Liver (tissue), 9 donors: Measurements from ENCODE around the gene INO80C. TPM values are rescaled to one million over a fixed set of nuclear protein-coding genes. Genes with fewer than 3 reads are reported as not detected.

ENCODE experiments used
- DNase-seq: peaks from one replicate; pipeline ENCODE4 v3.0.0-alpha.2; 2017; ENCODE audit warnings: low spot score
- H3K27ac ChIP-seq, 2 donors: one replicate each; pipeline ENCODE4 v1.7.0; 2013; ENCODE audit warnings: inconsistent platforms in 2 of 2, low read length in 2 of 2, control low read depth in 1 of 2, low read depth in 1 of 2, mild to moderate bottlenecking in 1 of 2
- H3K27me3 ChIP-seq, 4 donors: one replicate each; pipeline versions ENCODE4 v1.6.1 to v1.7.0; 2013; ENCODE audit warnings: low read length in 3 of 4, inconsistent platforms in 1 of 4, mild to moderate bottlenecking in 1 of 4, moderate library complexity in 1 of 4; ENCODE audit not compliant: control insufficient read depth in 4 of 4, insufficient read depth in 4 of 4
- H3K36me3 ChIP-seq, 4 donors: one replicate each; pipeline versions ENCODE4 v1.6.1 to v1.7.0; 2013; ENCODE audit warnings: low read length in 3 of 4, mild to moderate bottlenecking in 3 of 4, low read depth in 1 of 4, moderate library complexity in 1 of 4; ENCODE audit not compliant: control insufficient read depth in 4 of 4, insufficient read depth in 3 of 4
- H3K4me1 ChIP-seq, 4 donors: one replicate each; pipeline versions ENCODE4 v1.6.1 to v1.7.0; 2013; ENCODE audit warnings: low read length in 3 of 4, mild to moderate bottlenecking in 3 of 4, moderate library complexity in 1 of 4; ENCODE audit not compliant: control insufficient read depth in 4 of 4, insufficient read depth in 4 of 4
- H3K4me3 ChIP-seq, 3 donors: one replicate each; pipeline versions ENCODE4 v1.6.1 to v1.7.0; 2013; ENCODE audit warnings: low read length in 3 of 3, control low read depth in 1 of 3, low read depth in 1 of 3, mild to moderate bottlenecking in 1 of 3
- H3K9ac ChIP-seq, 2 donors: one replicate each; pipeline ENCODE4 v1.7.0; 2013; ENCODE audit warnings: low read length in 2 of 2, mild to moderate bottlenecking in 2 of 2, moderate library complexity in 2 of 2, control low read depth in 1 of 2, low read depth in 1 of 2
- H3K9me3 ChIP-seq, 4 donors: one replicate each; pipeline versions ENCODE4 v1.6.1 to v1.7.0; 2013; ENCODE audit warnings: low read length in 3 of 4; ENCODE audit not compliant: control insufficient read depth in 4 of 4
- EGR1 ChIP-seq, 2 donors: IDR thresholded peaks; 2 replicates each; pipeline ENCODE4 v1.6.1; 2016 to 2018; ENCODE audit warnings: antibody characterized with exemption in 2 of 2, low read depth in 2 of 2
- FOXA1 ChIP-seq: IDR thresholded peaks from 2 replicates; pipeline ENCODE4 v1.6.1; 2016; ENCODE audit warnings: antibody characterized with exemption
- FOXA2 ChIP-seq: IDR thresholded peaks from 2 replicates; pipeline ENCODE4 v1.6.1; 2016; ENCODE audit warnings: antibody characterized with exemption
- HNF4A ChIP-seq, 2 donors: conservative IDR thresholded peaks; 2 replicates each; pipeline ENCODE4 v1.6.1; 2016; ENCODE audit warnings: antibody characterized with exemption in 2 of 2, mild to moderate bottlenecking in 2 of 2
- HNF4G ChIP-seq: IDR thresholded peaks from 2 replicates; pipeline ENCODE4 v1.6.1; 2016; ENCODE audit warnings: antibody characterized with exemption
- JUND ChIP-seq, 2 donors: IDR thresholded peaks; 2 replicates each; pipeline ENCODE4 v1.6.1; 2016; ENCODE audit warnings: antibody characterized with exemption in 2 of 2
- MAX ChIP-seq: IDR thresholded peaks from 2 replicates; pipeline ENCODE4 v1.6.1; 2016; ENCODE audit warnings: antibody characterized with exemption
- NR2F2 ChIP-seq: IDR thresholded peaks from 2 replicates; pipeline ENCODE4 v1.6.1; 2016; ENCODE audit warnings: antibody characterized with exemption
- RAD21 ChIP-seq, 2 donors: IDR thresholded peaks; 2 replicates each; pipeline ENCODE4 v1.6.1; 2016; ENCODE audit warnings: antibody characterized with exemption in 2 of 2, mild to moderate bottlenecking in 2 of 2
- RXRA ChIP-seq, 2 donors: IDR thresholded peaks; 2 replicates each; pipeline ENCODE4 v1.6.1; 2017 to 2018; ENCODE audit warnings: antibody characterized with exemption in 2 of 2, mild to moderate bottlenecking in 1 of 2
- SP1 ChIP-seq: IDR thresholded peaks from 2 replicates; pipeline ENCODE4 v1.6.1; 2018; ENCODE audit warnings: antibody characterized with exemption, mild to moderate bottlenecking
- TAF1 ChIP-seq: conservative IDR thresholded peaks from 2 replicates; pipeline ENCODE4 v1.6.1; 2016; ENCODE audit warnings: antibody characterized with exemption, mild to moderate bottlenecking
- YY1 ChIP-seq: IDR thresholded peaks from 2 replicates; pipeline ENCODE4 v1.6.1; 2016; ENCODE audit warnings: antibody characterized with exemption, mild to moderate bottlenecking
- WGBS: extraction: QIAGEN DNeasy Blood & Tissue Kit; methylation state at CpG from one replicate; pipeline ENCODE4 v1.1.7; 2013; 5-methylcytosine and 5-hydroxymethylcytosine counted together
- polyA plus RNA-seq, 2 donors: library from polyadenylated mRNA; stranded (reverse) in 1 of 2; unstranded in 1 of 2; fragments of 200-250 nt in 1 of 2; fragments of >200 nt in 1 of 2; fragmentation: Nextera tagmentation in 1 of 2; extraction: Ambion mirVana in 1 of 2; gene quantifications; one replicate each; pipeline versions ENCODE4 v1.2.1 to v1.2.3, GENCODE V29; 2013 to 2015
- total RNA-seq, 2 donors: library from RNA; depleted of rRNA; stranded (reverse); fragments of >200 nt; gene quantifications; one replicate each; pipeline ENCODE4 v1.2.3, GENCODE V29; 2014
- TF ChIP-seq, protein P1 (sequence below): fragments of 150-350 bp; IDR thresholded peaks from 2 replicates; pipeline ENCODE4 v1.5.1; 2017; ENCODE audit warnings: improper control_type of control experiment, low read depth, low read length; ENCODE audit not compliant: missing input control
- TF ChIP-seq, protein P2 (sequence below): IDR thresholded peaks from 2 replicates; pipeline ENCODE4 v1.6.1; 2016; ENCODE audit warnings: antibody characterized with exemption, mild to moderate bottlenecking
- TF ChIP-seq, protein P3 (sequence below): IDR thresholded peaks from 2 replicates; pipeline ENCODE4 v1.6.1; 2016; ENCODE audit warnings: antibody characterized with exemption
- TF ChIP-seq, protein P4 (sequence below): IDR thresholded peaks from 2 replicates; pipeline ENCODE4 v1.6.1; 2016; ENCODE audit warnings: antibody characterized with exemption
- donor health status: healthy.
- donor health status: healthy.
- donor health status: healthy.
- donor health status: healthy.
- donor health status: healthy.

The INO80C gene
- total and polyA plus RNA-seq, 4 donors, result 4.6 to 13.4 (median 10.5) TPM

GRCh38 chr18:35477497-35477896 is 20.3 kb downstream of the INO80C start:
- WGBS, result 92% methylated on average over 1 of the region's 1 CpG
- Histone ChIP-seq H3K4me3 (no peak overlapping the region), H3K27me3 (no peaks in the 10 kb centered on the region), H3K36me3 (no peaks in the 10 kb centered on the region), H3K9ac (no peak overlapping the region), H3K9me3 (no peaks in the 10 kb centered on the region), H3K27ac (no peak overlapping the region), H3K4me1 (peaks cover 5 to 36% (median 15%) of the 10 kb centered on the region in 4 donors)
- TF ChIP-seq RXRA (IDR thresholded peaks at IDR 0.05) (no peak), RAD21 (IDR thresholded peaks at IDR 0.05) (no peak), HNF4G (no peak), SP1 (no peak), HNF4A (conservative IDR thresholded peaks at IDR 0.05) (no peak), FOXA1 (no peak), EGR1 (IDR thresholded peaks at IDR 0.05; ENCODE audit: low read depth in 2 of 2) (no peak), NR2F2 (no peak), FOXA2 (no peak)
- TF ChIP-seq, protein P1, sequence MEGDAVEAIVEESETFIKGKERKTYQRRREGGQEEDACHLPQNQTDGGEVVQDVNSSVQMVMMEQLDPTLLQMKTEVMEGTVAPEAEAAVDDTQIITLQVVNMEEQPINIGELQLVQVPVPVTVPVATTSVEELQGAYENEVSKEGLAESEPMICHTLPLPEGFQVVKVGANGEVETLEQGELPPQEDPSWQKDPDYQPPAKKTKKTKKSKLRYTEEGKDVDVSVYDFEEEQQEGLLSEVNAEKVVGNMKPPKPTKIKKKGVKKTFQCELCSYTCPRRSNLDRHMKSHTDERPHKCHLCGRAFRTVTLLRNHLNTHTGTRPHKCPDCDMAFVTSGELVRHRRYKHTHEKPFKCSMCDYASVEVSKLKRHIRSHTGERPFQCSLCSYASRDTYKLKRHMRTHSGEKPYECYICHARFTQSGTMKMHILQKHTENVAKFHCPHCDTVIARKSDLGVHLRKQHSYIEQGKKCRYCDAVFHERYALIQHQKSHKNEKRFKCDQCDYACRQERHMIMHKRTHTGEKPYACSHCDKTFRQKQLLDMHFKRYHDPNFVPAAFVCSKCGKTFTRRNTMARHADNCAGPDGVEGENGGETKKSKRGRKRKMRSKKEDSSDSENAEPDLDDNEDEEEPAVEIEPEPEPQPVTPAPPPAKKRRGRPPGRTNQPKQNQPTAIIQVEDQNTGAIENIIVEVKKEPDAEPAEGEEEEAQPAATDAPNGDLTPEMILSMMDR, result no peak
- TF ChIP-seq, protein P2, sequence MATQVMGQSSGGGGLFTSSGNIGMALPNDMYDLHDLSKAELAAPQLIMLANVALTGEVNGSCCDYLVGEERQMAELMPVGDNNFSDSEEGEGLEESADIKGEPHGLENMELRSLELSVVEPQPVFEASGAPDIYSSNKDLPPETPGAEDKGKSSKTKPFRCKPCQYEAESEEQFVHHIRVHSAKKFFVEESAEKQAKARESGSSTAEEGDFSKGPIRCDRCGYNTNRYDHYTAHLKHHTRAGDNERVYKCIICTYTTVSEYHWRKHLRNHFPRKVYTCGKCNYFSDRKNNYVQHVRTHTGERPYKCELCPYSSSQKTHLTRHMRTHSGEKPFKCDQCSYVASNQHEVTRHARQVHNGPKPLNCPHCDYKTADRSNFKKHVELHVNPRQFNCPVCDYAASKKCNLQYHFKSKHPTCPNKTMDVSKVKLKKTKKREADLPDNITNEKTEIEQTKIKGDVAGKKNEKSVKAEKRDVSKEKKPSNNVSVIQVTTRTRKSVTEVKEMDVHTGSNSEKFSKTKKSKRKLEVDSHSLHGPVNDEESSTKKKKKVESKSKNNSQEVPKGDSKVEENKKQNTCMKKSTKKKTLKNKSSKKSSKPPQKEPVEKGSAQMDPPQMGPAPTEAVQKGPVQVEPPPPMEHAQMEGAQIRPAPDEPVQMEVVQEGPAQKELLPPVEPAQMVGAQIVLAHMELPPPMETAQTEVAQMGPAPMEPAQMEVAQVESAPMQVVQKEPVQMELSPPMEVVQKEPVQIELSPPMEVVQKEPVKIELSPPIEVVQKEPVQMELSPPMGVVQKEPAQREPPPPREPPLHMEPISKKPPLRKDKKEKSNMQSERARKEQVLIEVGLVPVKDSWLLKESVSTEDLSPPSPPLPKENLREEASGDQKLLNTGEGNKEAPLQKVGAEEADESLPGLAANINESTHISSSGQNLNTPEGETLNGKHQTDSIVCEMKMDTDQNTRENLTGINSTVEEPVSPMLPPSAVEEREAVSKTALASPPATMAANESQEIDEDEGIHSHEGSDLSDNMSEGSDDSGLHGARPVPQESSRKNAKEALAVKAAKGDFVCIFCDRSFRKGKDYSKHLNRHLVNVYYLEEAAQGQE, result no peak
- TF ChIP-seq, protein P3, sequence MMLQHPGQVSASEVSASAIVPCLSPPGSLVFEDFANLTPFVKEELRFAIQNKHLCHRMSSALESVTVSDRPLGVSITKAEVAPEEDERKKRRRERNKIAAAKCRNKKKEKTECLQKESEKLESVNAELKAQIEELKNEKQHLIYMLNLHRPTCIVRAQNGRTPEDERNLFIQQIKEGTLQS, result no peak
- TF ChIP-seq, protein P4, sequence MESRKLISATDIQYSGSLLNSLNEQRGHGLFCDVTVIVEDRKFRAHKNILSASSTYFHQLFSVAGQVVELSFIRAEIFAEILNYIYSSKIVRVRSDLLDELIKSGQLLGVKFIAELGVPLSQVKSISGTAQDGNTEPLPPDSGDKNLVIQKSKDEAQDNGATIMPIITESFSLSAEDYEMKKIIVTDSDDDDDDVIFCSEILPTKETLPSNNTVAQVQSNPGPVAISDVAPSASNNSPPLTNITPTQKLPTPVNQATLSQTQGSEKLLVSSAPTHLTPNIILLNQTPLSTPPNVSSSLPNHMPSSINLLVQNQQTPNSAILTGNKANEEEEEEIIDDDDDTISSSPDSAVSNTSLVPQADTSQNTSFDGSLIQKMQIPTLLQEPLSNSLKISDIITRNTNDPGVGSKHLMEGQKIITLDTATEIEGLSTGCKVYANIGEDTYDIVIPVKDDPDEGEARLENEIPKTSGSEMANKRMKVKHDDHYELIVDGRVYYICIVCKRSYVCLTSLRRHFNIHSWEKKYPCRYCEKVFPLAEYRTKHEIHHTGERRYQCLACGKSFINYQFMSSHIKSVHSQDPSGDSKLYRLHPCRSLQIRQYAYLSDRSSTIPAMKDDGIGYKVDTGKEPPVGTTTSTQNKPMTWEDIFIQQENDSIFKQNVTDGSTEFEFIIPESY, result no peak
- no peak for DNase-seq

DNA sequence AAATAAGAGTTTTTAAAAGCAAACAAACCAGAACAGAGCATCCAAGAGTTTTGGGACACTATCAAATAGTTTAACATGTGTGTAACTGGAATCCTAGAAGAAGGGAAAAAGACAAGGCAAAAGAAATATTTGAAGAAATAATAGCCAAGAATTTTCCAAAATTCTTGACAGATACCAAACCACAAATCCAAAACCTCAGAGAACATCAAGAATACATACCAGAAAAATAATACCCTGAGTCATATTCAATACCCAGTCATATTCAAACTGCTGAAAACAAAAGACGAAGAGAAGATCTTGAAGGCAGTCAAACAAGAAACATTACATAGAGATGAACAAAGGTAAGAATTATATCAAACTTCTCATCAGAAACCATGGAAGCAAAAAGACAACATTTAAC is 22.9 kb downstream of the INO80C start:
- Histone ChIP-seq H3K27me3 (no peaks in the 10 kb centered on the region), H3K9ac (no peak overlapping the region), H3K4me1 (peaks cover 1 to 28% (median 7%) of the 10 kb centered on the region in 4 donors), H3K9me3 (no peaks in the 10 kb centered on the region), H3K4me3 (no peak overlapping the region), H3K27ac (no peak overlapping the region), H3K36me3 (no peaks in the 10 kb centered on the region)
- WGBS, result 99% methylated on average over 1 of the region's 1 CpG
- DNase-seq, result no peak
- TF ChIP-seq YY1, result no peak
- TF ChIP-seq, protein P2, result no peak
- no peak for TF ChIP-seq RAD21 (IDR thresholded peaks at IDR 0.05)
- TF ChIP-seq FOXA2, result no peak
- no peak for TF ChIP-seq MAX
- TF ChIP-seq JUND (IDR thresholded peaks at IDR 0.05), result no peak
- no peak for TF ChIP-seq TAF1
- TF ChIP-seq NR2F2, result no peak
